ENCODE measurements around the gene HK3. TPM values are rescaled to one million over a fixed set of nuclear protein-coding genes. Genes with fewer than 3 reads are reported as not detected.

HK3 gene
- total RNA-seq, 3 donors from 2014 or later: 2.5 to 5.0 (median 4.3) TPM

DNA sequence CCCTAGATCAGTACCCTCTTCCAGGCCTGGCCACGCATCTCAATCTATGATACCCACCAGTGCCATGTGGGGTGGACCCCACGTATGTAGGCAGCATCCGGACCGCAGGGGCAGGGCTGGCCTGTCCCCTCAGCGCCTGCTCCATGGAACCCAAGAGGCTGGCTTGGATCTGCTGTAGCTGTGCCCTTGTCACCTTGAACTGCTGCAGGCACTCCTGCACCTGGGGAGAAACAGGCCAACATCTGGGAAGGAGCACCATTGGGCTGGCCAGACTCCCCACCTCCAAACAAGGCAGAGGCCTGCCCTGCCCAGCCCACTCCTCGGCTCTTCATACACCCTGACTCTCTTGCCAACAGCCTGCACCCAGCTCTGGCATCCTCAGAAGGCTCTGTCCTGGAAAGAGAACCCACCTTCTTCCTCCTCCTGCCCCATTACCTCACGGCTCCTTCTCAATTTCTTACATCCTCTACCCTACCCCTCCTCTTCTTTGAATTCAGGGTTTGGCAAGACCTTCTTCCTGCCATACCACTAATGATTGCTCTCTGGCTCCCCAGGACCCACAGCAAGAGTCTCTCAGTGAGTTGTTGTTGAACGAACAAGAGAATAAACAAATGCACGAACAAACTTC lies 7.7 kb downstream of the HK3 start:
- peak in 1 of 2 donors; percentile 22 for DNase-seq (ENCODE audit: low spot score in 2 of 2)
- H3K27ac ChIP-seq: no peak overlapping the region
- intact Hi-C loops (cut with DNase I; ENCODE audit: low total_unique reads): no loop called here

DNA sequence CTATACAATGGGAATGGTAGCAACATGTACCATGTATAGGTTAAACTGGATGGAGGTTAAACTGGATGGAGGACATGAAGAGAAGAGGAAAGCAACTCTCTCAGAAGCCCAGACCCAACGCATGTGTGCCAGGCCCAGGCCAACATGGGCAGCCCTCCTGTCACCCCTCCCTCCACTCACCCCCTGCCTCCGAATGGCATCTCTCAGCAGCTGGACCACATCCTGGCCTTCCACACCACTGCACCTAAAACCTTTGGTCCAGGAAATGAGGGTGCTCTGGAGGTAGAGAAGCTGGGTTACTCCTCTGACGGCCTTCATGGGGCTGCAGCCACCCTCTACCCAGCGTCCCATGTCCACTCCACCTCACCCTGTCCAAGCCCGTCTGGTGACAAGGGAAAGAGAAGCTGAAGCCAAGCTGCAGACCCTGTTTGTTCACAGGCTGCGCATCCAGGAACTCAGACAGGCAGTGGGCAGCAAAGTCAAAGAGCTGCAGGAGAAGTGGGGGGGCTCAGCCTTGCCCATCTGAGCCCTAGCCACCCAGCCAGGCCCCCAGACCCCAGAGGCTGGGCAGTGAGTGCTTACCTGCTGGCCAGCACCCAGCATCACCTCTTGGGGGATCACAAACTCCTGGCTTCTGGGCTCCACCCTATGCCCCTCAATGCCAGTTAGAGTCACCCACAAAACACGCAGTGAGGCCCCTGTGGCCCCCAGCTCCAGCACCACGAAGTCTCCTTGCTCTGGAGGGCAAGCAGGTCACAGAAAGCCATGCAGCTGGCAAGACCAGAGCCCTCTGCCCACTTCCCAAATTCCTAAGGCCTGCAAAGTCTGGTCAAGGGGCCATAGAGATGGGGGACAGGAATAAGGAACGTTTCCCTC lies 8.5 kb downstream of the HK3 start:
- Histone ChIP-seq H3K27me3 (no peaks in the 10 kb centered on the region), H3K36me3 (no peaks in the 10 kb centered on the region), H3K4me1 (no peaks in the 10 kb centered on the region), H3K9me3 (no peaks in the 10 kb centered on the region), H3K4me3 (no peak overlapping the region), H3K27ac (no peak overlapping the region)
- peak in 1 of 2 donors; percentile 20 for DNase-seq (ENCODE audit: low spot score in 2 of 2)
- intact Hi-C loops (cut with DNase I; ENCODE audit: low total_unique reads): no loop called here
- TF ChIP-seq POLR2A (IDR thresholded peaks at IDR 0.05): no peak
- TF ChIP-seq, protein P1, sequence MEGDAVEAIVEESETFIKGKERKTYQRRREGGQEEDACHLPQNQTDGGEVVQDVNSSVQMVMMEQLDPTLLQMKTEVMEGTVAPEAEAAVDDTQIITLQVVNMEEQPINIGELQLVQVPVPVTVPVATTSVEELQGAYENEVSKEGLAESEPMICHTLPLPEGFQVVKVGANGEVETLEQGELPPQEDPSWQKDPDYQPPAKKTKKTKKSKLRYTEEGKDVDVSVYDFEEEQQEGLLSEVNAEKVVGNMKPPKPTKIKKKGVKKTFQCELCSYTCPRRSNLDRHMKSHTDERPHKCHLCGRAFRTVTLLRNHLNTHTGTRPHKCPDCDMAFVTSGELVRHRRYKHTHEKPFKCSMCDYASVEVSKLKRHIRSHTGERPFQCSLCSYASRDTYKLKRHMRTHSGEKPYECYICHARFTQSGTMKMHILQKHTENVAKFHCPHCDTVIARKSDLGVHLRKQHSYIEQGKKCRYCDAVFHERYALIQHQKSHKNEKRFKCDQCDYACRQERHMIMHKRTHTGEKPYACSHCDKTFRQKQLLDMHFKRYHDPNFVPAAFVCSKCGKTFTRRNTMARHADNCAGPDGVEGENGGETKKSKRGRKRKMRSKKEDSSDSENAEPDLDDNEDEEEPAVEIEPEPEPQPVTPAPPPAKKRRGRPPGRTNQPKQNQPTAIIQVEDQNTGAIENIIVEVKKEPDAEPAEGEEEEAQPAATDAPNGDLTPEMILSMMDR (IDR thresholded peaks at IDR 0.05): no peak
- no peak for TF ChIP-seq POLR2AphosphoS5 (IDR thresholded peaks at IDR 0.05)

More for the DNA sequence above, 7.7 kb downstream of the HK3 start:
- Histone ChIP-seq H3K27me3 (no peaks in the 10 kb centered on the region), H3K9me3 (no peaks in the 10 kb centered on the region), H3K4me1 (no peaks in the 10 kb centered on the region), H3K36me3 (no peaks in the 10 kb centered on the region), H3K4me3 (no peak overlapping the region)
- TF ChIP-seq, protein P1 (IDR thresholded peaks at IDR 0.05): no peak
- TF ChIP-seq POLR2A (IDR thresholded peaks at IDR 0.05) (no peak), POLR2AphosphoS5 (IDR thresholded peaks at IDR 0.05) (no peak)

DNA sequence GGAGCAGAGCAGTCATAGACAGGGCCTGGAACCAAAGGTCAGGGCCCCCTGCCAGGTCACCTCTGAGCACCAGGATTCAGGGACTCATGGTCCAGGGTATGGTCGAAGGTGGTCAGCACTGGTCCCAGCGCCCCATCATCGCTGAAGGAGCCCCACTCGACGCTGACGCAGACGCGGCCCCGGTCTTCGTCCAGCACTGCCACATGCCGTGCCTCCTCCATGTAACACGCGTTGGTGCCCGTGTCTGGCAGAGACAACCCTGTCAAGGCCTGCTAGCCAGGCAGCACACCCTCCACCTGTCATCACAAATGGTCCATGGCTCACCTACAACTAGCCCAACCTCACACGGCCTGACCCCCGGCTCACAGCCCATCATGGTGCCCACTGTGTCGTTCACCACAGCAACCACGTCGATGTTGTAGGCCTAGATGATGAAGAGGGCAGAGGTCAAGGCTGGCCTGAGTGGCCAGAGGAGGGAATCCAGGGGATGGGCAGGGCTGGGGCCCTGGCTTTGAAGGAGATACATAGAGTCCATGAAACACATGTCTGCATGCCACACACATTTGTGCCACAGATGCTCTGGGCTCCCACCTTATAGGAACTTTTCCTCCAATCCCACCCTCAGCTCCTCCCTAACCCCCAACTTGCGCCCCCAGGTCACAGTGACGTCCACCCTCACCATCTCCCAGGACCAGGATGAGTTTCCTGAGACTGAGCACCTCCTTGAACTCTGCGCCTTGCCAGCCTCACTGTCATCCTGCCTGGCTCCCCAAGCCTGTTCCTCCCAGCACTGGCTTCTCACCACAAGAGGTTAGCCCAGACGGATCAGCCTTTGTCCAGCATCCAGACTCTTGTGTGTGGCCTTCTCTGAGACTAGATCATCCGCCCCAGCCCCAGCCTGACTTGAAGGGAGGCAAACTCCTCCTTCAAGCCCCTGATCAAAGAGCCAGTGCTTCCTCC lies 9.5 kb downstream of the HK3 start:
- TF ChIP-seq, protein P1 (IDR thresholded peaks at IDR 0.05): no peak
- TF ChIP-seq POLR2A (IDR thresholded peaks at IDR 0.05): no peak
- no peak for TF ChIP-seq POLR2AphosphoS5 (IDR thresholded peaks at IDR 0.05)
- no peaks in the 10 kb centered on the region for H3K27me3 ChIP-seq
- no peaks in the 10 kb centered on the region for H3K4me1 ChIP-seq
- no peak overlapping the region for H3K27ac ChIP-seq
- H3K4me3 ChIP-seq: no peak overlapping the region
- H3K9me3 ChIP-seq: no peaks in the 10 kb centered on the region
- no peaks in the 10 kb centered on the region for H3K36me3 ChIP-seq
- DNase-seq (ENCODE audit: low spot score in 2 of 2): peak in 1 of 2 donors; percentile 28
- intact Hi-C loops (cut with DNase I; ENCODE audit: low total_unique reads): no loop called here

DNA sequence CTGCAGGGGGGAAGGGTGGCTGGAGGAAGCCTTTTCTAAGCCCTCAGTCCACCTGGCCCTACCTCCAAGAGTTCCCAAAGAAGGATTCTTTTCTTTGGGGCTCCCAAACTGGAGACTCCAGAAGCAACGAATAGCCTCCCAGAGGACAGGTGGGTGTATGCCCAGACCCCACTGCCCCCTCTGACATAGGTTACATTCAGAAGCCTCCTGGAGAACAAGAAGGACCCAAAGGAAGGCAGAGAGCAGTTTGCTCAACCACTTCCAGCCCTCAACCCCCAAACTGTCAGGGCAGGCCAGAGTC lies 10.3 kb downstream of the HK3 start:
- TF ChIP-seq POLR2AphosphoS5 (IDR thresholded peaks at IDR 0.05) (no peak), POLR2A (IDR thresholded peaks at IDR 0.05) (no peak)
- TF ChIP-seq, protein P1 (IDR thresholded peaks at IDR 0.05): no peak
- Histone ChIP-seq H3K27ac (no peak overlapping the region), H3K36me3 (no peaks in the 10 kb centered on the region), H3K4me1 (no peaks in the 10 kb centered on the region), H3K27me3 (no peaks in the 10 kb centered on the region), H3K9me3 (no peaks in the 10 kb centered on the region), H3K4me3 (no peak overlapping the region)
- DNase-seq (ENCODE audit: low spot score in 2 of 2): no peak
- intact Hi-C loops (cut with DNase I; ENCODE audit: low total_unique reads): no loop called here
